Measurements from ENCODE around the gene SLC2A6.

Gene SLC2A6

GRCh38 chr9:133505186-133505830 is 26.4 kb upstream of the SLC2A6 start:
- no peak for DNase-seq (ENCODE audit: low read depth)
- no peak overlapping the region for H3K4me3 ChIP-seq (ENCODE audit: low read depth, low read length)
- TF ChIP-seq CTCF (IDR thresholded peaks at IDR 0.05; ENCODE audit: low read depth, low read length, missing control alignments), result no peak

DNA sequence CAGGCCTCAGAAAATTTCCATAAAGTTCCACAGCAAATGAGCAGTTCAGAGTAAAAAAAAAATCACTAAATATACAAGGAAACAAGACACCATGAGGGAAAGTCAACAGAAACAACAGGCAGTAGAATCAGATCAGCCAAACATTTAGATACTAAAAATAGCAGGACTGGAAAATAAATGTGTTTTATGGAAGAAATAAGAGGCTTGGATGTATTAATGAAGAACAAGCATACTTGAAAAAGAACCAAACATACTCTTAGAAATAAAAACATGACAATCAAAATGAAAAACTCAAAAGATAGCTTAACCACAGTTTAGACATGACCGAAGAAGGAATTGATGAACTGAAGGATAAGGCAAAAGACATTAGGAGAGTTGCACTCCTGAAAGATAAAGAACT is 23.2 kb upstream of the SLC2A6 start:
- no peak for DNase-seq (ENCODE audit: low read depth)
- TF ChIP-seq CTCF (IDR thresholded peaks at IDR 0.05; ENCODE audit: low read depth, low read length, missing control alignments), result no peak
- no peak overlapping the region for H3K4me3 ChIP-seq (ENCODE audit: low read depth, low read length)

- no peak overlapping the region for H3K4me3 ChIP-seq (ENCODE audit: low read depth, low read length)
- no peak for TF ChIP-seq CTCF (IDR thresholded peaks at IDR 0.05; ENCODE audit: low read depth, low read length, missing control alignments)
- DNase-seq (ENCODE audit: low read depth), result no peak
Measured at GRCh38 chr9:133499892-133500270, 21.0 kb upstream of the SLC2A6 start.

DNA sequence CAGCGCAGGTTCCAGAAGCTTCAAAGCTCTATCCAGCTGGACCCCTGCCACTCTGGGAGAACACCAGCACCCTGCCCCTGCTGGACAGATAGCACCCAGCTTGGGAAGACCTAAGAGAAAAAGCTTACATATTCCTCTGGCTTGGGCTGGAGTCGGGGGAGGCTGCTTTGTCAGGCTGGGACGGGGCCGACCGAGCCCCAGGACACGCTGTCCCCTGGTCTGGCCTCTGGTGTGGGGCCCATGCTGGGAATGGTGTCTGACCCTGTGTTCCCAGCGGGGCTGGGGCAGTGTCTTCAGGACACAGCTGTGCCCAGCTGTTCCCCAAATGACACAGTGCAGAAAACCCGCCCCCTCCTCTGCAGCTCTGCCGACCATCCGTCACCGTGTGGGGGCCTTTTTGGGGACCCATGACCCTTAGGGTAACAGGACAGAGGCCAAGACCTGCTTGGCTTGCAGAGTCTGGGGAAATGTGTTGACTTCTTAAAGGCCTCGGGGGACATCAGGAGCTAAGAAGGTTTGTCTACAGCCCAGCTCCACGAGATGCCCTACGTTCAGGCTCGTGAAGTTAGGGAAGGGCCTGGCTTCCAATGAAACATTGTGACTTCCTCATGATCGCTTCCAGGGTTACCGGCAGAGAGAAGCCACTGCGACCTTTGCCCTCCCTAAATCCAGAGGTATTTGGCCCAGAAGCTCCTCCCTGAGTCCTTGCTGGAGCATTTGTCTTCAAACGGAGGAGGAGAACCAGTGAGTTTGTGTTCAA is 20.4 kb upstream of the SLC2A6 start:
- TF ChIP-seq CTCF (IDR thresholded peaks at IDR 0.05; ENCODE audit: low read depth, low read length, missing control alignments), result no peak
- H3K4me3 ChIP-seq (ENCODE audit: low read depth, low read length), result no peak overlapping the region
- no peak for DNase-seq (ENCODE audit: low read depth)

DNA sequence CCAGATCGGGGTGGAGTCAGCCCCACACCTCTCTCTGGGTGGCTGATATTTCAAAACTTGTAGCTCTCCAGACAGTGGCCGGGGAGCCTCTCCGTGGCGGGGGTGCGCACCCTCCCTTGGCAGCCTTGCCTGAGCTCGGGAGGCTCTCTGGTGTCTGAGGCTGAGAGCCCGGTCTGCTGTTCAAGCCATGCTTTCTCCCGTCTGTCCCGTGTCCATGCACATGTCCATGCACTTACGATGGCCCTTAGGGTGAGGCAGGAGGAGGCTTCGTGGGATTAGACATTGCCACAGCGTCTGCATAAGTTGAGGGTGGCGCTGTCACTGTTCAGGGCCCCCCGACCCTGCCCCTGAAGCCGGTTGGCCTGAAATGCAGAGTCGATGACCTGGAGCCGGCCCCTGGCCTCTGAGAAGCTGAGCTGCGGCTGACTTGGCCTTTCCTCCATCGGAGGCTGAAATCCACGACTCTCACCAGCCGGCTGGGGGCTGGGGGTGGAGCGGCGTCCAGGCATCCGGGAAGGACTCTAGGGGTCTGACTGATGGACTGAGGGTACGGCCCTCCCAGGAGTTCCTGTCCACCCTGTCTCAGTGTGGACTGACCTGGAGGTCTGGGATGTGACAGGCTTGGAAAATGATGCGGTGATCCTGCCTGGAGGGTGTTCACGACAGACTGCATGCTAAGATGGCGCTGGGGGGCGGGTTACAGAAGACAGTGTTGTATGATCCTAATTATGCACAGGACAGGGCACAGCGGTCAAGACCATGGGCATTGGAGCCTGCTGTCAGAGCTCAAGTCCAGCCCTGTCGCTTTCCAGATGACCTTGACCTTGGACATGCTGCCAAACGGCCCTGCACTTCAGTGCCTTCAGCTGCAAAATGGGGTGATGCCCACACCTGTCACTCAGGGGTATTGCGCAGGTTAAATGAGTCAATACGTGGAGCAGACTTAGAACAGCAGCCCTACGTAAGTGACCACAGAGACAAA is 18.3 kb upstream of the SLC2A6 start:
- DNase-seq (ENCODE audit: low read depth), result no peak
- TF ChIP-seq CTCF (IDR thresholded peaks at IDR 0.05; ENCODE audit: low read depth, low read length, missing control alignments), result no peak
- H3K4me3 ChIP-seq (ENCODE audit: low read depth, low read length), result no peak overlapping the region

DNA sequence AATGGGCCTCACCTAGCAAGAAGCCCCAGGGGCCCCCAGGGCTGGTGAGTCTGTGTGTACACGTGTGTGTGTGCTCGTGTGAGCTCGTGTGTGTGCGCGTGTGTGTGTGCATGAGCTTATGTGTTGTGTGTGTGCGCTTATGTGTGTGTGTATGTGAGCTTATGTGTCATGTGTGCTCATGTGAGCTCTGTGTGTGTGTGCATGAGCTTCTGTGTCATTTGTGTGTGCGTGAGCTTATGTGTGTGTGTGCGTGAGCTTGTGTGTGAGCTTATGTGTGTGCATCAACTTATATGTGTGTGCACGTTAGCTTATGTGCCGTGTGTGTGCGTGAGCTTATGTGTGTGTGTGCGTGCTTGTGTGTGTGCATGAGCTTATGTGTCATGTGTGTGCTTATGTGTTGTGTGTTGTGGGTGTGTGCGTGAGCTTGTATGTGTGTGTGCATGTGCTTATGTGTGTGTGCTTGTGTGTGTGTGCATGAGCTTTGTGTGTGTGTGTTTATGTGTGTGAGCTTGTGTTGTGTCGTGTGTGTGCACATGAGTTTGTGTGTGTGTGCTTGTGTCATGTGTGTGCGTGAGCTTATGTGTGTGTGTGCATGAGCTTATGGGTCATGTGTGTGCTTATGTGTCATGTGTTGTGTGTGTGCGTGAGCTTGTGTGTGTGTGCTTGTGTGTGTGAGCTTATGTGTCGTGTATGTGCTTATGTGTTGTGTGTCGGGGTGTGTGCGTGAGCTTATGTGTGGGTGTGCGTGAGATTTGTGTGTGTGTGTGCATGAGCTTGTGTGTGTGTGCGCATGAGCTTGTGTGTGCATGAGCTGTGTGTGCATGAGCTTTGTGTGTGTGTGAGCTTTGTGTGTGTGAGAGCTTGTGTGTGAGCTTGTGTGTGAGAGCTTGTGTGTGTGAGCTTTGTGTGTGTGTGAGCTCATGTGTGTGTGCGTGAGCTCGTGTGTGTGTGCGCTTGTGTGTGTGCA is 16.7 kb upstream of the SLC2A6 start:
- DNase-seq (ENCODE audit: low read depth), result no peak
- TF ChIP-seq CTCF (IDR thresholded peaks at IDR 0.05; ENCODE audit: low read depth, low read length, missing control alignments), result no peak
- no peak overlapping the region for H3K4me3 ChIP-seq (ENCODE audit: low read depth, low read length)

All from GM12864 (cell line).